ENCODE results near the gene TCAF1. TPM values are rescaled to one million over a fixed set of nuclear protein-coding genes. Genes with fewer than 3 reads are reported as not detected.

The TCAF1 gene
- polyA plus RNA-seq, 1 donor (not counting 4 experiments of a cell fraction or from before 2014, with no cell fraction given) = 13.3 TPM

GRCh38 chr7:143910473-143911248 is 8.7 kb upstream of the TCAF1 start:
- Histone ChIP-seq H3K4me3 (ENCODE audit: control insufficient read depth in 2 of 3, extremely low read depth in 1 of 3, insufficient read depth in 2 of 3, low read depth in 1 of 3, low read length in 3 of 3) (no peak overlapping the region), H4K20me1 (ENCODE audit: control insufficient read depth, extremely low read depth, insufficient read depth, low read length) (no peaks in the 10 kb centered on the region), H2AFZ (ENCODE audit: control insufficient read depth, low read length) (no peak overlapping the region), H3K27ac (ENCODE audit: control insufficient read depth, insufficient read depth, low read length) (no peak overlapping the region), H3K27me3 (ENCODE audit: control insufficient read depth, extremely low read depth, insufficient read depth, low read length) (no peaks in the 10 kb centered on the region), H3K4me2 (ENCODE audit: control insufficient read depth, extremely low read depth, insufficient read depth, low read depth, low read length) (no peak overlapping the region), H3K79me2 (ENCODE audit: control insufficient read depth, insufficient read depth, low read length) (no peaks in the 10 kb centered on the region), H3K9ac (ENCODE audit: control insufficient read depth, extremely low read depth, insufficient read depth, low read length) (no peak overlapping the region), H3K4me1 (ENCODE audit: control insufficient read depth, extremely low read depth, insufficient read depth, low read length) (no peaks in the 10 kb centered on the region), H3K9me3 (ENCODE audit: control insufficient read depth, low read depth, low read length) (no peaks in the 10 kb centered on the region), H3K9me1 (ENCODE audit: control insufficient read depth, extremely low read depth, insufficient read depth, low read length) (no peaks in the 10 kb centered on the region), H3K36me3 (ENCODE audit: control insufficient read depth in 2 of 2, extremely low read depth in 1 of 2, insufficient read depth in 2 of 2, low read length in 2 of 2) (no peaks in the 10 kb centered on the region)
- dilution Hi-C loops (cut with MboI; ENCODE audit: extremely low pct_ligation_motif_present, low sequenced_read_pairs) = no loop called here
- DNase-seq (ENCODE audit: low read depth, low spot score) = no peak
- FAIRE-seq = no peak
- TF ChIP-seq EZH2 (IDR thresholded peaks at IDR 0.05; ENCODE audit: low read length) (no peak), CTCF (optimal IDR thresholded peaks at IDR 0.05 in 1 of 3, IDR thresholded peaks at IDR 0.05 in 1 of 3, conservative IDR thresholded peaks at IDR 0.05 in 1 of 3; ENCODE audit: extremely low read depth in 1 of 3, insufficient read depth in 2 of 3, low read length in 3 of 3) (no peak)

GRCh38 chr7:143909863-143910262 is 7.9 kb upstream of the TCAF1 start:
- dilution Hi-C loops (cut with MboI; ENCODE audit: extremely low pct_ligation_motif_present, low sequenced_read_pairs) = no loop called here
- Histone ChIP-seq H3K79me2 (ENCODE audit: control insufficient read depth, insufficient read depth, low read length) (no peaks in the 10 kb centered on the region), H3K9me3 (ENCODE audit: control insufficient read depth, low read depth, low read length) (no peaks in the 10 kb centered on the region), H3K36me3 (ENCODE audit: control insufficient read depth in 2 of 2, extremely low read depth in 1 of 2, insufficient read depth in 2 of 2, low read length in 2 of 2) (no peaks in the 10 kb centered on the region), H3K9ac (ENCODE audit: control insufficient read depth, extremely low read depth, insufficient read depth, low read length) (no peak overlapping the region), H3K9me1 (ENCODE audit: control insufficient read depth, extremely low read depth, insufficient read depth, low read length) (no peaks in the 10 kb centered on the region), H4K20me1 (ENCODE audit: control insufficient read depth, extremely low read depth, insufficient read depth, low read length) (no peaks in the 10 kb centered on the region), H3K27ac (ENCODE audit: control insufficient read depth, insufficient read depth, low read length) (no peak overlapping the region), H3K27me3 (ENCODE audit: control insufficient read depth, extremely low read depth, insufficient read depth, low read length) (no peaks in the 10 kb centered on the region), H2AFZ (ENCODE audit: control insufficient read depth, low read length) (no peak overlapping the region), H3K4me3 (ENCODE audit: control insufficient read depth in 2 of 3, extremely low read depth in 1 of 3, insufficient read depth in 2 of 3, low read depth in 1 of 3, low read length in 3 of 3) (no peak overlapping the region), H3K4me2 (ENCODE audit: control insufficient read depth, extremely low read depth, insufficient read depth, low read depth, low read length) (no peak overlapping the region), H3K4me1 (ENCODE audit: control insufficient read depth, extremely low read depth, insufficient read depth, low read length) (no peaks in the 10 kb centered on the region)
- FAIRE-seq = no peak
- DNase-seq (ENCODE audit: low read depth, low spot score) = no peak
- no peak for TF ChIP-seq EZH2 (IDR thresholded peaks at IDR 0.05; ENCODE audit: low read length)
- no peak for TF ChIP-seq CTCF (optimal IDR thresholded peaks at IDR 0.05 in 1 of 3, IDR thresholded peaks at IDR 0.05 in 1 of 3, conservative IDR thresholded peaks at IDR 0.05 in 1 of 3; ENCODE audit: extremely low read depth in 1 of 3, insufficient read depth in 2 of 3, low read length in 3 of 3)

Data from keratinocyte (primary cell).